Left colon (tissue), 2 donors: ENCODE measurements around the gene CHST15. TPM values are rescaled to one million over a fixed set of nuclear protein-coding genes. Genes with fewer than 3 reads are reported as not detected.
A peak's percentile ranks its signal among the peaks of the same experiment; 100 is the strongest.

ENCODE experiments used
- ATAC-seq: fragments of 200-7000 bp; cut with Tn5 transposase; one replicate; pipeline ENCODE4 v1.9.1; 2020; ENCODE audit warnings: mild to moderate bottlenecking, moderate library complexity
- DNase-seq, 2 donors: peaks; one replicate each; pipeline ENCODE4 v3.0.0-alpha.2; 2020
- intact Hi-C, 2 donors: fragments of 100-400 bp; cut with DNase I in 1 of 2; cut with micrococcal nuclease in 1 of 2; formaldehyde crosslinking; loops; one replicate each; pipeline versions ENCODE4 v1.11.2 to v1.14.0; 2022; cut with DNase I, micrococcal nuclease
- total RNA-seq, 2 donors: library from RNA; stranded (reverse); fragmentation: NEBNext Ultra II Directional; extraction: Animal tissue kit (Norgen Biotek cat#: 25700); gene quantifications; one replicate each; pipeline ENCODE4 v1.2.1, GENCODE V29; 2021
- donor health status: DM: no; HTN: no; CAD: no.
- donor health status: DM: yes; HTN: yes; CAD: no.

CHST15 gene
- total RNA-seq, 2 donors from 2014 or later = 2.7 to 11.6 TPM

- intact Hi-C loops = no loop called here
- DNase-seq (no peak), ATAC-seq (no peak)
These were observed 120.7 kb downstream of the CHST15 start for GRCh38 chr10:123972481-123973401.

GRCh38 chr10:123970927-123971286 lies 122.5 kb downstream of the CHST15 start:
- intact Hi-C loops = no loop called here
- ATAC-seq = no peak
- no peak for DNase-seq

- intact Hi-C loops = no loop called here
- ATAC-seq (no peak), DNase-seq (no peak)
These were observed 123.0 kb downstream of the CHST15 start for GRCh38 chr10:123970207-123970926.

- intact Hi-C loops = loop anchor here (2.0 to 5.0 kb wide), 2 partner anchors 385 kb away; no protein-coding TSS in a partner anchor
- peak; percentile 87 for ATAC-seq
These were observed 125.7 kb downstream of the CHST15 start for GRCh38 chr10:123967626-123968243.

GRCh38 chr10:123966896-123967231 lies 126.5 kb downstream of the CHST15 start:
- ATAC-seq (no peak), DNase-seq (no peak)
- intact Hi-C loops = loop anchor here in 1 of 2 donors (5.0 kb wide), 1 partner anchor 385 kb away; no protein-coding TSS in a partner anchor

More at GRCh38 chr10:123967626-123968243, 125.7 kb downstream of the CHST15 start:
- DNase-seq = peak; percentile 41 to 71

GRCh38 chr10:123965973-123966895 lies 127.2 kb downstream of the CHST15 start:
- no peak for DNase-seq

GRCh38 chr10:123964953-123965352 lies 128.4 kb downstream of the CHST15 start:
- no peak for DNase-seq
- ATAC-seq = no peak
- intact Hi-C loops = loop anchor here in 1 of 2 donors (5.0 kb wide), 1 partner anchor 383 kb away; no protein-coding TSS in a partner anchor

More at GRCh38 chr10:123965973-123966895, 127.2 kb downstream of the CHST15 start:
- ATAC-seq = no peak
- intact Hi-C loops = loop anchor here in 1 of 2 donors (5.0 kb wide), 1 partner anchor 384 kb away; no protein-coding TSS in a partner anchor

- peak; percentile 62 for ATAC-seq
- peak in 1 of 2 donors; percentile 55 for DNase-seq
- intact Hi-C loops = no loop called here
These were observed 130.5 kb downstream of the CHST15 start for GRCh38 chr10:123962756-123963530.

- ATAC-seq (no peak), DNase-seq (no peak)
- intact Hi-C loops = no loop called here
These were observed 135.2 kb downstream of the CHST15 start for GRCh38 chr10:123958241-123958640.

Other genes starting within 250 kb of the CHST15 start
- gene CPXM2, start 201.8 kb downstream of the CHST15 start, total RNA-seq = 10 to 100 TPM in 1 of 2 donors, 1 to 10 TPM in 1; 2.3 to 11.6 TPM